ENCODE results near the gene RNF167. TPM values are rescaled to one million over a fixed set of nuclear protein-coding genes. Genes with fewer than 3 reads are reported as not detected.

RNF167 gene
- total RNA-seq, 1 experiment from 2014 or later: 105 TPM

DNA sequence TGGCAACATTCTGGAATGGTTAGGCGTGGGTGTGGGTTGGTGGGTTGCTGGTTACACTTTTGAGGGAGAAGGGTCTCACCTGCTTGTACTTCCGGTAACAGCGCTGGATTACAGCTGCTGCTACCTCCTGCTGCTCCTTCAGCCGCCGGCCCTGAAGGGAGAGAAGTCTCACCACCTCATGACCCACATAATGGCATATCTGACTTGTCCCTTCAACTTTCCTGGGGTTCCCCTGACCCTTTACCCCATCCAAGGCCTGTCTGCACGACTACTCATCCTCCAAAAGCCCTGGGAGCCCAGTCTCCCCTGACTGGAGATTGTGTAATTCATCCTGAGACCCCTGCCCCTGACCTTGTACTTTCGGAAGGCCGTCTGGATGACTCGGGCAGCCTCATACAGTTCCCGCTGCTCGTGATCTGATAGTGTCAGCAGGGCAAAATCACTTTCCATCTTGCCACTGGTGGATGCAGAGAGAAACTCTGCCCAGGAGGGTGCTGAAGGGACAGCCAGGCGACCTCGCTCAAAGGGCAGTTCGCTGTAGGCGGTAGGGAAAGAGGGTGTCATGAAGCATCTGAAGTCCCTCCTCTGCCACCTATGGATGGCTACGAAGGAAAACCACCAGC is 29.6 kb downstream of the RNF167 start:
- intact Hi-C loops (cut with micrococcal nuclease): no loop called here
- CTCF ChIA-PET: interaction anchor here (1.0 kb wide), 1 partner anchor 29 kb away, joined by 3 read pairs; the partner anchor contains the start of genes RNF167 and SLC25A11
- BruUV-seq (replicated peaks): TSS peak; percentile 50
- Histone ChIP-seq H3K27ac (ENCODE audit: low read depth, low read length) (peak overlapping the region; percentile 90), H3K4me1 (ENCODE audit: control insufficient read depth in 1 of 2, insufficient read depth in 2 of 2, low read length in 2 of 2) (peaks cover 19 to 33% of the 10 kb centered on the region in 2 experiments), H2AFZ (ENCODE audit: low read depth, low read length, poor library complexity, severe bottlenecking) (no peak overlapping the region), H3K36me3 (ENCODE audit: control insufficient read depth in 1 of 2, insufficient read depth in 2 of 2, low read length in 2 of 2) (peaks cover 4 to 19% of the 10 kb centered on the region in 2 experiments; a peak in 3 of 4 replicates), H3K4me3 (replicated peaks in 1 of 2; ENCODE audit: low read depth in 1 of 2, low read length in 2 of 2) (0 out of 4 replicates have a peak overlapping the region, but pooled peaks of 1 of the 2 experiments have one; percentile 13), H3K9ac (ENCODE audit: low read length) (peak overlapping the region; percentile 80; the same call in 1 of the 2 replicates), H3K27me3 (ENCODE audit: insufficient read depth, low read length) (no peaks in the 10 kb centered on the region), H3K9me2 (ENCODE audit: insufficient read depth) (no peaks in the 10 kb centered on the region), H3K4me2 (ENCODE audit: low read length) (peak overlapping the region; percentile 84), H4K20me1 (ENCODE audit: insufficient read depth) (no peaks in the 10 kb centered on the region), H3K79me2 (ENCODE audit: insufficient read depth, low read length) (peaks cover 13% of the 10 kb centered on the region; the same call in 1 of the 2 replicates), H3K9me3 (ENCODE audit: control insufficient read depth in 1 of 2, insufficient read depth in 1 of 2, low read depth in 1 of 2, low read length in 2 of 2) (no peaks in the 10 kb centered on the region)
- RAD21 ChIA-PET (ENCODE audit: low non-redundant PET in 1 of 2, low total read pairs in 2 of 2, uncharacterized antibody in 2 of 2, unreplicated experiment in 2 of 2): no interaction called here
- DNase-seq (ENCODE audit: low read depth, low spot score) (no peak), ATAC-seq (no peak)
- POLR2A ChIA-PET: interaction anchor here (1.5 to 5.0 kb wide), 4 partner anchors 17 to 29 kb away, joined by 7 to 45 read pairs (median 14); partner anchors contain the start of genes CAMTA2, ENO3, PFN1 and RNF167
- TF ChIP-seq ZFX (IDR thresholded peaks at IDR 0.05): no peak
- TF ChIP-seq ELF1 (IDR thresholded peaks at IDR 0.05; ENCODE audit: borderline replicate concordance, low read depth): no peak
- TF ChIP-seq, protein P1, sequence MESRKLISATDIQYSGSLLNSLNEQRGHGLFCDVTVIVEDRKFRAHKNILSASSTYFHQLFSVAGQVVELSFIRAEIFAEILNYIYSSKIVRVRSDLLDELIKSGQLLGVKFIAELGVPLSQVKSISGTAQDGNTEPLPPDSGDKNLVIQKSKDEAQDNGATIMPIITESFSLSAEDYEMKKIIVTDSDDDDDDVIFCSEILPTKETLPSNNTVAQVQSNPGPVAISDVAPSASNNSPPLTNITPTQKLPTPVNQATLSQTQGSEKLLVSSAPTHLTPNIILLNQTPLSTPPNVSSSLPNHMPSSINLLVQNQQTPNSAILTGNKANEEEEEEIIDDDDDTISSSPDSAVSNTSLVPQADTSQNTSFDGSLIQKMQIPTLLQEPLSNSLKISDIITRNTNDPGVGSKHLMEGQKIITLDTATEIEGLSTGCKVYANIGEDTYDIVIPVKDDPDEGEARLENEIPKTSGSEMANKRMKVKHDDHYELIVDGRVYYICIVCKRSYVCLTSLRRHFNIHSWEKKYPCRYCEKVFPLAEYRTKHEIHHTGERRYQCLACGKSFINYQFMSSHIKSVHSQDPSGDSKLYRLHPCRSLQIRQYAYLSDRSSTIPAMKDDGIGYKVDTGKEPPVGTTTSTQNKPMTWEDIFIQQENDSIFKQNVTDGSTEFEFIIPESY (IDR thresholded peaks at IDR 0.05; ENCODE audit: extremely low read depth, insufficient replicate concordance, low read length): no peak
- no peak for TF ChIP-seq TCF7L2 (IDR thresholded peaks at IDR 0.05; ENCODE audit: borderline replicate concordance, extremely low read depth, insufficient read depth, insufficient read length)
- TF ChIP-seq MAX (IDR thresholded peaks at IDR 0.05): no peak
- no peak for TF ChIP-seq EZH2 (IDR thresholded peaks at IDR 0.05)
- TF ChIP-seq REST (IDR thresholded peaks at IDR 0.05; ENCODE audit: low read depth): no peak
- no peak for TF ChIP-seq FOSL1 (IDR thresholded peaks at IDR 0.05; ENCODE audit: low read depth)
- TF ChIP-seq, protein P2, sequence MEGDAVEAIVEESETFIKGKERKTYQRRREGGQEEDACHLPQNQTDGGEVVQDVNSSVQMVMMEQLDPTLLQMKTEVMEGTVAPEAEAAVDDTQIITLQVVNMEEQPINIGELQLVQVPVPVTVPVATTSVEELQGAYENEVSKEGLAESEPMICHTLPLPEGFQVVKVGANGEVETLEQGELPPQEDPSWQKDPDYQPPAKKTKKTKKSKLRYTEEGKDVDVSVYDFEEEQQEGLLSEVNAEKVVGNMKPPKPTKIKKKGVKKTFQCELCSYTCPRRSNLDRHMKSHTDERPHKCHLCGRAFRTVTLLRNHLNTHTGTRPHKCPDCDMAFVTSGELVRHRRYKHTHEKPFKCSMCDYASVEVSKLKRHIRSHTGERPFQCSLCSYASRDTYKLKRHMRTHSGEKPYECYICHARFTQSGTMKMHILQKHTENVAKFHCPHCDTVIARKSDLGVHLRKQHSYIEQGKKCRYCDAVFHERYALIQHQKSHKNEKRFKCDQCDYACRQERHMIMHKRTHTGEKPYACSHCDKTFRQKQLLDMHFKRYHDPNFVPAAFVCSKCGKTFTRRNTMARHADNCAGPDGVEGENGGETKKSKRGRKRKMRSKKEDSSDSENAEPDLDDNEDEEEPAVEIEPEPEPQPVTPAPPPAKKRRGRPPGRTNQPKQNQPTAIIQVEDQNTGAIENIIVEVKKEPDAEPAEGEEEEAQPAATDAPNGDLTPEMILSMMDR (IDR thresholded peaks at IDR 0.05 in 2 of 3, conservative IDR thresholded peaks at IDR 0.05 in 1 of 3; ENCODE audit: borderline replicate concordance in 1 of 3, insufficient read depth in 1 of 3, low read depth in 2 of 3, low read length in 2 of 3): no peak
- TF ChIP-seq SP1 (IDR thresholded peaks at IDR 0.05; ENCODE audit: low read depth): no peak
- TF ChIP-seq RAD21 (IDR thresholded peaks at IDR 0.05; ENCODE audit: low read depth): no peak
- no peak for TF ChIP-seq POLR2AphosphoS5 (IDR thresholded peaks at IDR 0.05; ENCODE audit: low read depth, low read length)
- no peak for TF ChIP-seq EGR1 (IDR thresholded peaks at IDR 0.05; ENCODE audit: low read depth)
- TF ChIP-seq, protein P3, sequence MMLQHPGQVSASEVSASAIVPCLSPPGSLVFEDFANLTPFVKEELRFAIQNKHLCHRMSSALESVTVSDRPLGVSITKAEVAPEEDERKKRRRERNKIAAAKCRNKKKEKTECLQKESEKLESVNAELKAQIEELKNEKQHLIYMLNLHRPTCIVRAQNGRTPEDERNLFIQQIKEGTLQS (IDR thresholded peaks at IDR 0.05): no peak
- no peak for TF ChIP-seq POLR2A (IDR thresholded peaks at IDR 0.05; ENCODE audit: borderline replicate concordance, extremely low read depth, insufficient read depth, insufficient read length)
- TF ChIP-seq ZNF274 (IDR thresholded peaks at IDR 0.05; ENCODE audit: low read depth, low read length): no peak
